Measurements from ENCODE around the gene AP1B1. TPM values are rescaled to one million over a fixed set of nuclear protein-coding genes. Genes with fewer than 3 reads are reported as not detected.
A peak's percentile ranks its signal among the peaks of the same experiment; 100 is the strongest.

The AP1B1 gene
- total and polyA plus RNA-seq, 2 of the 13 experiments (the other 11 are each of a cell fraction or from before 2014, with no cell fraction given): 26.6 to 29.7 TPM

- peak; percentile 83; the same call in 1 of the 2 replicates for TF ChIP-seq ZGPAT (CRISPR knock-in tag; IDR thresholded peaks at IDR 0.05)
- peak; percentile 83; the same call in 1 of the 2 replicates for TF ChIP-seq ZNF678 (CRISPR knock-in tag; IDR thresholded peaks at IDR 0.05)
- TF ChIP-seq FOXK1 (CRISPR knock-in tag; IDR thresholded peaks at IDR 0.05; ENCODE audit: borderline replicate concordance, low read depth): peak; percentile 81
- peak; percentile 55; the same call in 1 of the 2 replicates for TF ChIP-seq ARNT2 (CRISPR knock-in tag; IDR thresholded peaks at IDR 0.05; ENCODE audit: low read depth)
- TF ChIP-seq ZNF772 (CRISPR knock-in tag; IDR thresholded peaks at IDR 0.05): 0 out of 2 replicates have a peak, but pooled peaks have one; percentile 70
- peak; percentile 29; the same call in 1 of the 2 replicates for TF ChIP-seq ZNF557 (CRISPR knock-in tag; IDR thresholded peaks at IDR 0.05)
- TF ChIP-seq SIN3A (IDR thresholded peaks at IDR 0.05; ENCODE audit: borderline replicate concordance, low read depth, low read length): peak; percentile 74
- peak; percentile 37; the same call in 1 of the 2 replicates for TF ChIP-seq SPEN (CRISPR knock-in tag; IDR thresholded peaks at IDR 0.05; ENCODE audit: low read depth)
- peak; percentile 89 for TF ChIP-seq HBP1 (CRISPR knock-in tag; IDR thresholded peaks at IDR 0.05; ENCODE audit: low read depth)
- TF ChIP-seq KDM5B (CRISPR knock-in tag; IDR thresholded peaks at IDR 0.05; ENCODE audit: borderline replicate concordance): peak; percentile 84; the same call in 1 of the 2 replicates
- no peak for TF ChIP-seq CREM (IDR thresholded peaks at IDR 0.05)
- TF ChIP-seq CREM (CRISPR knock-in tag; IDR thresholded peaks at IDR 0.05): no peak
- no peak for TF ChIP-seq REL (CRISPR knock-in tag; conservative IDR thresholded peaks at IDR 0.05)
- peak; percentile 67; the same call in 1 of the 2 replicates for TF ChIP-seq TFDP1 (CRISPR knock-in tag; IDR thresholded peaks at IDR 0.05; ENCODE audit: borderline replicate concordance)
- TF ChIP-seq MTA1 (CRISPR knock-in tag; IDR thresholded peaks at IDR 0.05; ENCODE audit: borderline replicate concordance): no peak
- 0 out of 2 replicates have a peak, but pooled peaks have one; percentile 14 for TF ChIP-seq ZNF546 (CRISPR knock-in tag; conservative IDR thresholded peaks at IDR 0.05)
- peak; percentile 43 to 68; a peak in 3 of 4 replicates for TF ChIP-seq POLR2A (IDR thresholded peaks at IDR 0.05; ENCODE audit: insufficient read depth in 1 of 2, low read depth in 2 of 2, low read length in 2 of 2)
- 0 out of 2 replicates have a peak, but pooled peaks have one; percentile 29 for TF ChIP-seq RARA (CRISPR knock-in tag; IDR thresholded peaks at IDR 0.05)
- TF ChIP-seq MYC (CRISPR knock-in tag; IDR thresholded peaks at IDR 0.05; ENCODE audit: borderline replicate concordance): peak; percentile 62; the same call in 1 of the 2 replicates
- no peak for TF ChIP-seq SSRP1 (CRISPR knock-in tag; IDR thresholded peaks at IDR 0.05)
- peak; percentile 74 for TF ChIP-seq GATAD2A (CRISPR knock-in tag; IDR thresholded peaks at IDR 0.05)
- TF ChIP-seq JUNB (CRISPR knock-in tag; IDR thresholded peaks at IDR 0.05; ENCODE audit: borderline replicate concordance): no peak
- peak; percentile 87 for TF ChIP-seq TBX2 (CRISPR knock-in tag; IDR thresholded peaks at IDR 0.05; ENCODE audit: borderline replicate concordance)
Measured at GRCh38 chr22:29387921-29388758, at the start of gene AP1B1 (continued).

Data from HepG2 (cell line).